ENCODE data around the gene NPIPA1.
"Not testable (repeated sequence)": the region's sequence is repeated elsewhere in the genome, so short reads cannot be mapped to it uniquely, and the experiment has no call there.

GRCh38 chr16:14993277-14994151, 56.3 kb downstream of the NPIPA1 start:
- TF ChIP-seq, protein P1, sequence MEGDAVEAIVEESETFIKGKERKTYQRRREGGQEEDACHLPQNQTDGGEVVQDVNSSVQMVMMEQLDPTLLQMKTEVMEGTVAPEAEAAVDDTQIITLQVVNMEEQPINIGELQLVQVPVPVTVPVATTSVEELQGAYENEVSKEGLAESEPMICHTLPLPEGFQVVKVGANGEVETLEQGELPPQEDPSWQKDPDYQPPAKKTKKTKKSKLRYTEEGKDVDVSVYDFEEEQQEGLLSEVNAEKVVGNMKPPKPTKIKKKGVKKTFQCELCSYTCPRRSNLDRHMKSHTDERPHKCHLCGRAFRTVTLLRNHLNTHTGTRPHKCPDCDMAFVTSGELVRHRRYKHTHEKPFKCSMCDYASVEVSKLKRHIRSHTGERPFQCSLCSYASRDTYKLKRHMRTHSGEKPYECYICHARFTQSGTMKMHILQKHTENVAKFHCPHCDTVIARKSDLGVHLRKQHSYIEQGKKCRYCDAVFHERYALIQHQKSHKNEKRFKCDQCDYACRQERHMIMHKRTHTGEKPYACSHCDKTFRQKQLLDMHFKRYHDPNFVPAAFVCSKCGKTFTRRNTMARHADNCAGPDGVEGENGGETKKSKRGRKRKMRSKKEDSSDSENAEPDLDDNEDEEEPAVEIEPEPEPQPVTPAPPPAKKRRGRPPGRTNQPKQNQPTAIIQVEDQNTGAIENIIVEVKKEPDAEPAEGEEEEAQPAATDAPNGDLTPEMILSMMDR (conservative IDR thresholded peaks at IDR 0.05; ENCODE audit: low read length): not testable (repeated sequence)
- TF ChIP-seq EZH2phosphoT487 (IDR thresholded peaks at IDR 0.05; ENCODE audit: borderline replicate concordance): not testable (repeated sequence)

All from Loucy (cell line).